ENCODE data around the gene EVC2. TPM values are rescaled to one million over a fixed set of nuclear protein-coding genes. Genes with fewer than 3 reads are reported as not detected.

EVC2 gene
- total RNA-seq, 1 donor from 2014 or later = 4.5 TPM

GRCh38 chr4:5700459-5700858, 7.9 kb downstream of the EVC2 start:
- Mint-ChIP-seq H3K9me3 (peaks cover 6% of the 10 kb centered on the region), H3K4me1 (ENCODE audit: unreplicated experiment) (no peaks in the 10 kb centered on the region), H3K27me3 (no peaks in the 10 kb centered on the region), H3K36me3 (peaks cover 23% of the 10 kb centered on the region), H3K4me3 (no peak overlapping the region), H3K27ac (no peak overlapping the region)
- DNase-seq (ENCODE audit: extremely low spot score, unreplicated experiment) = no peak
- no peak for TF ChIP-seq CTCF (conservative IDR thresholded peaks at IDR 0.05)

GRCh38 chr4:5696341-5696740, 12.0 kb downstream of the EVC2 start:
- Mint-ChIP-seq H3K27ac (no peak overlapping the region), H3K4me1 (ENCODE audit: unreplicated experiment) (no peaks in the 10 kb centered on the region), H3K36me3 (peaks cover 9% of the 10 kb centered on the region), H3K27me3 (no peaks in the 10 kb centered on the region), H3K9me3 (no peaks in the 10 kb centered on the region), H3K4me3 (no peak overlapping the region)
- no peak for TF ChIP-seq CTCF (conservative IDR thresholded peaks at IDR 0.05)
- DNase-seq (ENCODE audit: extremely low spot score, unreplicated experiment) = no peak

- Mint-ChIP-seq H3K9me3 (no peaks in the 10 kb centered on the region), H3K27ac (no peak overlapping the region), H3K4me1 (ENCODE audit: unreplicated experiment) (no peaks in the 10 kb centered on the region), H3K27me3 (no peaks in the 10 kb centered on the region), H3K4me3 (no peak overlapping the region), H3K36me3 (peaks cover 7% of the 10 kb centered on the region)
- no peak for TF ChIP-seq CTCF (conservative IDR thresholded peaks at IDR 0.05)
- no peak for DNase-seq (ENCODE audit: extremely low spot score, unreplicated experiment)
Measured at GRCh38 chr4:5693871-5694270, 14.5 kb downstream of the EVC2 start.

GRCh38 chr4:5691491-5692132, 16.7 kb downstream of the EVC2 start:
- H3K27me3 Mint-ChIP-seq = no peaks in the 10 kb centered on the region
- no peak overlapping the region for H3K27ac Mint-ChIP-seq
- no peak for TF ChIP-seq CTCF (conservative IDR thresholded peaks at IDR 0.05)
- no peaks in the 10 kb centered on the region for H3K9me3 Mint-ChIP-seq
- no peaks in the 10 kb centered on the region for H3K4me1 Mint-ChIP-seq (ENCODE audit: unreplicated experiment)
- H3K36me3 Mint-ChIP-seq = peaks cover 16% of the 10 kb centered on the region
- no peak for DNase-seq (ENCODE audit: extremely low spot score, unreplicated experiment)
- no peak overlapping the region for H3K4me3 Mint-ChIP-seq

- TF ChIP-seq CTCF (conservative IDR thresholded peaks at IDR 0.05) = no peak
- Mint-ChIP-seq H3K9me3 (no peaks in the 10 kb centered on the region), H3K27ac (no peak overlapping the region), H3K27me3 (no peaks in the 10 kb centered on the region), H3K36me3 (peaks cover 23% of the 10 kb centered on the region), H3K4me1 (ENCODE audit: unreplicated experiment) (no peaks in the 10 kb centered on the region), H3K4me3 (no peak overlapping the region)
- DNase-seq (ENCODE audit: extremely low spot score, unreplicated experiment) = no peak
Measured at GRCh38 chr4:5689065-5689464, 19.3 kb downstream of the EVC2 start.

- no peak for DNase-seq (ENCODE audit: extremely low spot score, unreplicated experiment)
- H3K4me3 Mint-ChIP-seq = no peak overlapping the region
- no peaks in the 10 kb centered on the region for H3K27me3 Mint-ChIP-seq
- no peak for TF ChIP-seq CTCF (conservative IDR thresholded peaks at IDR 0.05)
- H3K36me3 Mint-ChIP-seq = peaks cover 26% of the 10 kb centered on the region
- no peak overlapping the region for H3K27ac Mint-ChIP-seq
- H3K9me3 Mint-ChIP-seq = no peaks in the 10 kb centered on the region
- peaks cover 7% of the 10 kb centered on the region for H3K4me1 Mint-ChIP-seq (ENCODE audit: unreplicated experiment)
Measured at GRCh38 chr4:5686338-5686737, 22.0 kb downstream of the EVC2 start.
